ENCODE measurements around the gene BTG3. TPM values are rescaled to one million over a fixed set of nuclear protein-coding genes. Genes with fewer than 3 reads are reported as not detected.

Gene BTG3
- polyA plus RNA-seq, 1 experiment = 23.6 TPM

DNA sequence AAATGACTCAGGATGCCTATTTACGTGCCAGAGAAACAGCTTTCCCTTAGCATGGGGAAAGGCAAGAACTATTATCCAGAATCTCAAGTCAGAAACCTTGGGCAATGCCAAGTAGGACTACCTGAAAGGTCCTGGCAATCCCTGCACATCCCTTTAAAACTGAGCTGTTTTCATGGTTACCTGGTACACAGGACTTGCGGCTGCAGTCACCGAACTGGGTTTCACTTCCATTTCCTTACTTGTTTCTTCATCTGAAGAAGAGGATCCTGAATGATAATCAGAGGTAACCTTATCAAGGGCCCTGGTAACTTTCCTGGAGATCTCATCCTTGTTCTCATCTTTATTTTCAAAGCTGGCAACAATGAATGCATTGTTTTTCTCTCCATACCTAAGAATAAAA, 14.3 kb downstream of the BTG3 start:
- CTCF ChIA-PET = interaction anchor here (0.6 to 1.1 kb wide), 3 partner anchors 13 to 220 kb away, joined by 3 read pairs; no protein-coding TSS in a partner anchor
- H3K36me3 ChIP-seq (ENCODE audit: control insufficient read depth, insufficient read depth, low read length) = peaks cover 8% of the 10 kb centered on the region
- TF ChIP-seq, protein P1, sequence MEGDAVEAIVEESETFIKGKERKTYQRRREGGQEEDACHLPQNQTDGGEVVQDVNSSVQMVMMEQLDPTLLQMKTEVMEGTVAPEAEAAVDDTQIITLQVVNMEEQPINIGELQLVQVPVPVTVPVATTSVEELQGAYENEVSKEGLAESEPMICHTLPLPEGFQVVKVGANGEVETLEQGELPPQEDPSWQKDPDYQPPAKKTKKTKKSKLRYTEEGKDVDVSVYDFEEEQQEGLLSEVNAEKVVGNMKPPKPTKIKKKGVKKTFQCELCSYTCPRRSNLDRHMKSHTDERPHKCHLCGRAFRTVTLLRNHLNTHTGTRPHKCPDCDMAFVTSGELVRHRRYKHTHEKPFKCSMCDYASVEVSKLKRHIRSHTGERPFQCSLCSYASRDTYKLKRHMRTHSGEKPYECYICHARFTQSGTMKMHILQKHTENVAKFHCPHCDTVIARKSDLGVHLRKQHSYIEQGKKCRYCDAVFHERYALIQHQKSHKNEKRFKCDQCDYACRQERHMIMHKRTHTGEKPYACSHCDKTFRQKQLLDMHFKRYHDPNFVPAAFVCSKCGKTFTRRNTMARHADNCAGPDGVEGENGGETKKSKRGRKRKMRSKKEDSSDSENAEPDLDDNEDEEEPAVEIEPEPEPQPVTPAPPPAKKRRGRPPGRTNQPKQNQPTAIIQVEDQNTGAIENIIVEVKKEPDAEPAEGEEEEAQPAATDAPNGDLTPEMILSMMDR (IDR thresholded peaks at IDR 0.05; ENCODE audit: insufficient read depth, low read depth, low read length) = no peak
- no peak overlapping the region for H3K4me3 ChIP-seq (ENCODE audit: low read depth, low read length)
- H3K27me3 ChIP-seq (ENCODE audit: control insufficient read depth, insufficient read depth, low read length) = no peaks in the 10 kb centered on the region
- DNase-seq (ENCODE audit: low read depth) = no peak
- POLR2A ChIA-PET = no interaction called here

DNA sequence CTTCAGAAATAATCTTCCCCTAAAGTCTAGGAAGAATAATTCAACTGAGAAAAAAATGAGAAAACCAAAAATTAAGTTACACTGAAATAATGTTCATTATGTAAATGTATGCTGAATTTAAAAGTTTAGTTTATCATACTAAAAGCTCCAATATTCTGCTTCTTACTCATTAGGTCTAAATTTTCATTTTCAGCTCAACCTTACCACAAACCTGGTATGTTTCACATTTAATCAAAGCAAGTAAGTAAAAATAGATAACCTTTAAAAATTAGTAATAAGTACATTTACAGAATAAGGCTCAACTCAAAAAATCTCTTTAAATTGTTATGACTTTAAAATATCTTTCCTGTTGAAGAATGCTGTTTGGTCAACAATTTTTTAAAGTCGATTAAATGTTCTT, 15.0 kb downstream of the BTG3 start:
- TF ChIP-seq, protein P1 (IDR thresholded peaks at IDR 0.05; ENCODE audit: insufficient read depth, low read depth, low read length) = no peak
- H3K36me3 ChIP-seq (ENCODE audit: control insufficient read depth, insufficient read depth, low read length) = peaks cover 8% of the 10 kb centered on the region
- no peaks in the 10 kb centered on the region for H3K27me3 ChIP-seq (ENCODE audit: control insufficient read depth, insufficient read depth, low read length)
- DNase-seq (ENCODE audit: low read depth) = no peak
- POLR2A ChIA-PET = no interaction called here
- CTCF ChIA-PET = interaction anchor here (0.7 to 1.1 kb wide), 2 partner anchors 12 to 211 kb away, joined by 3 read pairs; no protein-coding TSS in a partner anchor
- no peak overlapping the region for H3K4me3 ChIP-seq (ENCODE audit: low read depth, low read length)

DNA sequence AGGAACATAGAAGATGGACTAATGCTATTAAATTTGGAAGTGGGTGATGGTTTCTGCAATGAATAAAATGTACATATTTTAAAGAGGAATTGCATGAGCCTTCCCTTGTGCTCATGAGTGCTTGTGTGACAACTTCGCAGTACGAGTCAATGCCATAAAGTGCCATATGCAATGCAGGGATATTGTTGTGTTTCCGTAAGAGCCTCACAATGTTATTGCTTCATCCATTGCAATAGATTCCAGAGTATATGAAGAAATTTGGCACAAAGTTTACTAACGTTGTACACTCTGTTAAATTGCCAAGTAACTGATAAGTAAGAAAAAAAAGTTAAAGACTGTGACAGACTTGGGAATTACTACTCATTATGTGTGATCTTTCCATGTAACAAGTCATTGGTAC, 22.3 kb downstream of the BTG3 start:
- TF ChIP-seq, protein P1 (IDR thresholded peaks at IDR 0.05; ENCODE audit: insufficient read depth, low read depth, low read length) = no peak
- H3K4me3 ChIP-seq (ENCODE audit: low read depth, low read length) = no peak overlapping the region
- ChIA-PET CTCF (no interaction called here), POLR2A (no interaction called here)
- DNase-seq (ENCODE audit: low read depth) = no peak
- H3K36me3 ChIP-seq (ENCODE audit: control insufficient read depth, insufficient read depth, low read length) = peaks cover 2% of the 10 kb centered on the region; the same call in 1 of the 2 replicates
- H3K27me3 ChIP-seq (ENCODE audit: control insufficient read depth, insufficient read depth, low read length) = no peaks in the 10 kb centered on the region

DNA sequence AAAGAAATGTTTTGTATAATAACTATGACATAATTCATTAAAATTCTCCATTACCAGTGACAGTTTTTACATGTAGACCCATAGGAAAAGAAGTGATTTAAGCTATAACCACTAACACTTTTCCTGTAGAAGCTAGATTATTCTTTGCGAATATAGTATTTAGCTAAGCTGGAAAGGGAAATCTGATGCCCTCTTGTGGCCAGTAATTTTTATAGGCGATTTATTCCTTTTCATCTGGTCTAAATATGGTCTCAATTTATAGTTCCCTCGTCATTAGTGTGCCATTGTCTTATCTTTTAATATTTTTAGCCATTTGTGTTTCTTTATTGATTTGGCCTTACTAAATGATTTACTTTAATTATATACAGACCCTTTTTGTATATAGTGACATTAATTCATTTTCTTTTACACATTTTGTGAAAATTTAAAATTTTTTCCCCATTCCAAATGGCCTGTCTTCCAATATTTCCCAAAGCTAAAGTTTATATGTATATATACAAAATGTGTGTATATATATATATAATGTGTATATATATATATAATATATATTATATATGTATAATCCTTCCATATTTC, 26.7 kb downstream of the BTG3 start:
- ChIA-PET POLR2A (no interaction called here), CTCF (interaction anchor here (0.8 to 2.2 kb wide), 13 partner anchors 10 to 199 kb away, joined by 3 to 67 read pairs (median 4); no protein-coding TSS in a partner anchor)
- TF ChIP-seq, protein P1 (IDR thresholded peaks at IDR 0.05; ENCODE audit: insufficient read depth, low read depth, low read length) = peak; percentile 58
- no peaks in the 10 kb centered on the region for H3K27me3 ChIP-seq (ENCODE audit: control insufficient read depth, insufficient read depth, low read length)
- DNase-seq (ENCODE audit: low read depth) = no peak
- H3K36me3 ChIP-seq (ENCODE audit: control insufficient read depth, insufficient read depth, low read length) = no peaks in the 10 kb centered on the region
- no peak overlapping the region for H3K4me3 ChIP-seq (ENCODE audit: low read depth, low read length)

DNA sequence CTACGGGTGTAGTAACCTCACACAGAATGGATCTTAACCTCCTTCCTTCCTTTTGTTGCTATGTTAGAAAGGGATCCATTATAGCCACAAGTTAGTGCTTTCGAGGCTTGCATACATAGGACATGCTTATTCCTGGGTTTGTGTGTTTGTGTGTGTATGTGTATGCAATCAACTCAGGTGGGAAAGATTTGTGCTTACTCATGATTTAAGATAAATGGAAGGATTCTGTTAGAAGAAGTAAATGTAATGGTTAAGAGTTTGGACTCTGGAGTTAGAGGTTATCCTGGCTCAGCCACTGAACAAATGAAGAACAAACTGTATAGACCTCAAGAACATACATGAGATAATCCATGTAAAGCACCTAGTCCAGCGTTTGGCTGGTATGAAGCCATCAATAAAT, 28.8 kb downstream of the BTG3 start:
- Histone ChIP-seq H3K36me3 (ENCODE audit: control insufficient read depth, insufficient read depth, low read length) (no peaks in the 10 kb centered on the region), H3K27me3 (ENCODE audit: control insufficient read depth, insufficient read depth, low read length) (no peaks in the 10 kb centered on the region), H3K4me3 (ENCODE audit: low read depth, low read length) (no peak overlapping the region)
- CTCF ChIA-PET = interaction anchor here (0.6 to 1.7 kb wide), 4 partner anchors 148 to 1277 kb away, joined by 3 to 4 read pairs (median 4); no protein-coding TSS in a partner anchor
- no peak for DNase-seq (ENCODE audit: low read depth)
- TF ChIP-seq, protein P1 (IDR thresholded peaks at IDR 0.05; ENCODE audit: insufficient read depth, low read depth, low read length) = no peak
- POLR2A ChIA-PET = no interaction called here

All from BJ (cell line).